Activated CD8-positive, alpha-beta T cell treated with anti-CD3 and anti-CD28 coated beads for 36 hours (primary cell): ENCODE results near the gene UNC13C. TPM values are rescaled to one million over a fixed set of nuclear protein-coding genes. Genes with fewer than 3 reads are reported as not detected.

Experiments
- ATAC-seq: fragments of 200-7000 bp; cut with Tn5 transposase; one replicate; pipeline ENCODE4 v1.10.0; 2021; ENCODE audit warnings: mild to moderate bottlenecking, moderate library complexity
- CTCF ChIA-PET: fragments of 350-600 bp; sonication (Branson Sonifier 250); formaldehyde crosslinking; loops from one replicate; lab custom pipeline; 2021; ENCODE audit warnings: antibody characterized with exemption; lab: Charles Lee
- POLR2A ChIA-PET: fragments of 350-600 bp; sonication (Branson Sonifier 250); formaldehyde crosslinking; loops from one replicate; lab custom pipeline; 2021; ENCODE audit warnings: antibody characterized with exemption; lab: Charles Lee
- DNase-seq: peaks from one replicate; pipeline ENCODE4 v3.0.0-alpha.2; 2020
- H3K27ac Mint-ChIP-seq: one replicate; pipeline ENCODE4 v1.8.0; 2021; ENCODE audit warnings: mild to moderate bottlenecking, mixed read lengths
- H3K27me3 Mint-ChIP-seq: one replicate; pipeline ENCODE4 v1.8.0; 2021; ENCODE audit warnings: mixed read lengths
- H3K36me3 Mint-ChIP-seq: one replicate; pipeline ENCODE4 v1.8.0; 2021; ENCODE audit warnings: low read depth, mixed read lengths
- H3K4me1 Mint-ChIP-seq: one replicate; pipeline ENCODE4 v1.8.0; 2021; ENCODE audit warnings: low read depth, mixed read lengths
- H3K4me3 Mint-ChIP-seq: one replicate; pipeline ENCODE4 v1.8.0; 2021; ENCODE audit warnings: mild to moderate bottlenecking, moderate library complexity, mixed read lengths
- H3K9me3 Mint-ChIP-seq: one replicate; pipeline ENCODE4 v1.8.0; 2021; ENCODE audit warnings: mixed read lengths
- intact Hi-C: fragments of 100-400 bp; cut with micrococcal nuclease; formaldehyde crosslinking; loops from one replicate; pipeline ENCODE4 v1.10.0; 2022
- total RNA-seq, 2 experiments: library from RNA; stranded (reverse); gene quantifications; one replicate each; pipeline ENCODE4 v1.2.3, GENCODE V29; 2021
- TF ChIP-seq, protein P1 (sequence below): fragments of 200-600 bp; IDR thresholded peaks from one replicate; pipeline ENCODE4 v1.8.0; 2022; ENCODE audit warnings: antibody characterized with exemption, mild to moderate bottlenecking

Gene UNC13C
- total RNA-seq, 2 experiments from 2014 or later, result not detected

DNA sequence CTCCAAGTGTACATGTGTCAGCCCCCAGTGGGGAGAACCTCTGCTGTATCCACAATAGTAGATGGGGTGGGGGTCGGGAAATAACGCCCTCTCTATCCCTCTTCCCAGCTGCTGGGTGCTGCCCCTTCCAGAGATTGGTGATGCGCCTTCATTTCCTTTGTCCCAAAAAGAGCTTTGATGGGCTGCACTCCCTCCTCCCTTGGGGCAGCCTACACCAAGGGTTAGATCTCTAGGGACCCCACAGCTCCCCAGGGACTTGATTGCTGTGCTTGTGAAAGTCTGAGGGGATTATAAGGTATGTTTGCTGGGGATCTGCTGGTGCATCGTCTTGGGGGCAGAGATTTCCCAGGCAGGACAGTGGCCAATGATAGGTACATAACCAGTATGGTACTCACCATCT lies 105.3 kb downstream of the UNC13C start:
- intact Hi-C loops, result no loop called here
- ChIA-PET CTCF (interaction anchor here (1.6 to 2.2 kb wide), 3 partner anchors 14 to 35 kb away, joined by 5 to 9 read pairs (median 7); no protein-coding TSS in a partner anchor), POLR2A (no interaction called here)
- Mint-ChIP-seq H3K9me3 (no peaks in the 10 kb centered on the region), H3K27ac (no peak overlapping the region), H3K4me3 (no peak overlapping the region), H3K4me1 (no peaks in the 10 kb centered on the region), H3K27me3 (peaks cover 7% of the 10 kb centered on the region), H3K36me3 (no peaks in the 10 kb centered on the region)
- TF ChIP-seq, protein P1, sequence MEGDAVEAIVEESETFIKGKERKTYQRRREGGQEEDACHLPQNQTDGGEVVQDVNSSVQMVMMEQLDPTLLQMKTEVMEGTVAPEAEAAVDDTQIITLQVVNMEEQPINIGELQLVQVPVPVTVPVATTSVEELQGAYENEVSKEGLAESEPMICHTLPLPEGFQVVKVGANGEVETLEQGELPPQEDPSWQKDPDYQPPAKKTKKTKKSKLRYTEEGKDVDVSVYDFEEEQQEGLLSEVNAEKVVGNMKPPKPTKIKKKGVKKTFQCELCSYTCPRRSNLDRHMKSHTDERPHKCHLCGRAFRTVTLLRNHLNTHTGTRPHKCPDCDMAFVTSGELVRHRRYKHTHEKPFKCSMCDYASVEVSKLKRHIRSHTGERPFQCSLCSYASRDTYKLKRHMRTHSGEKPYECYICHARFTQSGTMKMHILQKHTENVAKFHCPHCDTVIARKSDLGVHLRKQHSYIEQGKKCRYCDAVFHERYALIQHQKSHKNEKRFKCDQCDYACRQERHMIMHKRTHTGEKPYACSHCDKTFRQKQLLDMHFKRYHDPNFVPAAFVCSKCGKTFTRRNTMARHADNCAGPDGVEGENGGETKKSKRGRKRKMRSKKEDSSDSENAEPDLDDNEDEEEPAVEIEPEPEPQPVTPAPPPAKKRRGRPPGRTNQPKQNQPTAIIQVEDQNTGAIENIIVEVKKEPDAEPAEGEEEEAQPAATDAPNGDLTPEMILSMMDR, result no peak
- no peak for DNase-seq
- no peak for ATAC-seq

DNA sequence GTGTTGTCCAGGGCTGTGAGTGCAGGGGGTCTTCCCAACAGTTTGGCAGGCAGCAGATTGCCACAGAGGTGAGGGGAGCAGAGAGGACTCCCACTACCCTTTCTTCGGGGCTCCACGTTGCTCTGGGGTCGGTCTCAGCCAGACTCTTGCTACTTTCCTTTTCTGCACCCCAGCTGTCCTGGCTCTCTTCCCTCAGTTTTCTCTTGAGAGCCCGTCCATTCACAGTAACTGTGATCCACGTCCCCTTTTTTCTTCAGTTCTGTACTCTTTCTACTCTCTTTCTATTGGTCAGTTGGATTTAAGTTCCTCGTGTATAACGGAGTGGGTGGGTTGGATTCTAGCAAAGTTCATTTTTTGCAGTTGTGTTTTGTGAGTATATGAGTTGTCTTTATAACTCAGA lies 105.8 kb downstream of the UNC13C start:
- DNase-seq, result no peak
- CTCF ChIA-PET, result interaction anchor here (2.2 kb wide), 1 partner anchor 34 kb away, joined by 5 read pairs; no protein-coding TSS in a partner anchor
- Mint-ChIP-seq H3K27me3 (peaks cover 10% of the 10 kb centered on the region), H3K4me1 (no peaks in the 10 kb centered on the region), H3K27ac (no peak overlapping the region), H3K36me3 (no peaks in the 10 kb centered on the region), H3K9me3 (no peaks in the 10 kb centered on the region), H3K4me3 (no peak overlapping the region)
- TF ChIP-seq, protein P1, result no peak
- intact Hi-C loops, result no loop called here
- ATAC-seq, result no peak
- POLR2A ChIA-PET, result no interaction called here

DNA sequence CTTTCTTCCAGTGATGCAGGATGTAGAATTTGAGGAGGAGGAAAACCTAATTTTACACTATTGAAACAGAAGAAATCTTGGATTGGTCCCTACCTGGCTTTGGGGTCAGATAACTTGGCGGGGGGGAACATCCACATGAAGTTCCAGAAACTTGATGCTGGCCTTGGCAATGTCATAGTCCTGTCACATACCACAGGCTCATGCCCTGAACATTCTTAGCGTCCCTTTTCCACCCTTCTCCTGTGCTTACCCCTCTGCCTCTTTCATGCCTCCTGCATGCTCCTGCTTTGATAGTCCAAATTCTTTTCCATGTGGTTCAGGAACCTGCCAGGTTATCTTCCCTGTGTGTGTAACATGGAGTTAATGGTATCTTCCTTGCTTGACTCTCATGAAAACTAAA lies 110.6 kb downstream of the UNC13C start:
- H3K4me3 Mint-ChIP-seq, result no peak overlapping the region
- H3K4me1 Mint-ChIP-seq, result no peaks in the 10 kb centered on the region
- intact Hi-C loops, result no loop called here
- ChIA-PET POLR2A (no interaction called here), CTCF (no interaction called here)
- no peaks in the 10 kb centered on the region for H3K36me3 Mint-ChIP-seq
- H3K27ac Mint-ChIP-seq, result no peak overlapping the region
- ATAC-seq, result no peak
- H3K9me3 Mint-ChIP-seq, result no peaks in the 10 kb centered on the region
- peaks cover 6% of the 10 kb centered on the region for H3K27me3 Mint-ChIP-seq
- DNase-seq, result no peak
- TF ChIP-seq, protein P1, result no peak

DNA sequence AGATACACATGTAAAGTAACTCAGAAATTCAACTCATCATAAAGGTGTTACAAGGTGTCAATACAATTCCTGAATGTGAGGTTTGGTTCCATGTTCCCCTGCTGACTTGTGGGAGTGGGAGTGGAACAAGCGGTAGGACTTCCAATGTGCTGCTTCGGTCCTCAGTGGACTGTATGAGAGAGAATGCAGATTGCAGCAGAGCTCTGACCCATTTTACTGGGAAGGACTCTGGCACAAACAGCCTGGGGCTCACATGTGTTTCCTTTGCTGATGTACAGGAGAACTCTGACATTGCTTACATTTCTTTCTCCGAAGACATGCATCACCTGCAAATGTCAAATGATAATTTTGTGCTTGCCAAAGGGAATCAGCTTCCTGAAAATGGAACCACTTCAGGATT lies 111.5 kb downstream of the UNC13C start:
- no peak overlapping the region for H3K4me3 Mint-ChIP-seq
- H3K9me3 Mint-ChIP-seq, result no peaks in the 10 kb centered on the region
- ChIA-PET POLR2A (no interaction called here), CTCF (no interaction called here)
- intact Hi-C loops, result no loop called here
- no peak overlapping the region for H3K27ac Mint-ChIP-seq
- TF ChIP-seq, protein P1, result no peak
- H3K4me1 Mint-ChIP-seq, result no peaks in the 10 kb centered on the region
- DNase-seq (no peak), ATAC-seq (no peak)
- H3K36me3 Mint-ChIP-seq, result no peaks in the 10 kb centered on the region
- peaks cover 5% of the 10 kb centered on the region for H3K27me3 Mint-ChIP-seq

DNA sequence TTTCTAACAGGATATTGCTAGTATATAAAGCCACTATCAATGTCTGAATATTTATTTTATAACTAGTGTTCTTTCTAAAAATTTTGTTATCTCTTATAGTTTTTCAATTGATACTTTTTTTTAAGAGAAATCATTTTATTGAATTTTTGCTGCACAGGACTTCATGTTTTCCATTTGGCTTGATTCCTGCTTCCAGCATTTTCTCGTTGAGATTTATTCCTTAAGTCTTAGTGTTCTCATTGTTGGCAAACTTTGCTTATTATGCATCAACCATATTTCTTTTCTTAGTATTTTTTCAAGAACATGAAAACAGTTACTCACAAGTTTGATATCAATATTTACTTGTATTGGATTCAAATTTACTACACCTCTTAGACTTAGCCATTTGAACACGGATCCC lies 113.4 kb downstream of the UNC13C start:
- H3K27ac Mint-ChIP-seq, result no peak overlapping the region
- intact Hi-C loops, result no loop called here
- H3K4me3 Mint-ChIP-seq, result no peak overlapping the region
- TF ChIP-seq, protein P1, result no peak
- H3K36me3 Mint-ChIP-seq, result no peaks in the 10 kb centered on the region
- ChIA-PET CTCF (no interaction called here), POLR2A (no interaction called here)
- no peaks in the 10 kb centered on the region for H3K4me1 Mint-ChIP-seq
- peaks cover 5% of the 10 kb centered on the region for H3K27me3 Mint-ChIP-seq
- DNase-seq (no peak), ATAC-seq (no peak)
- H3K9me3 Mint-ChIP-seq, result no peaks in the 10 kb centered on the region
